BJ (cell line): ENCODE results near the gene NOG. TPM values are rescaled to one million over a fixed set of nuclear protein-coding genes. Genes with fewer than 3 reads are reported as not detected.
A peak's percentile ranks its signal among the peaks of the same experiment; 100 is the strongest.

Experiments used
- CTCF ChIA-PET: fragments of 350-600 bp; formaldehyde crosslinking; extraction: SDS; loops from one replicate; lab custom pipeline; 2021; ENCODE audit warnings: antibody characterized with exemption, inconsistent platforms; lab: Yijun Ruan, JAX
- POLR2A ChIA-PET: fragments of 300-600 bp; sonication (Branson Sonifier 250); formaldehyde crosslinking; extraction: SDS; loops from one replicate; lab custom pipeline; 2021; ENCODE audit warnings: antibody characterized with exemption; lab: Charles Lee
- DNase-seq: peaks from one replicate; pipeline ENCODE4 v3.0.0-alpha.2; 2011; ENCODE audit warnings: low read depth
- H3K27me3 ChIP-seq: 2 replicates; pipeline ENCODE4 v1.6.0; 2011; ENCODE audit warnings: low read length; ENCODE audit not compliant: control insufficient read depth, insufficient read depth
- H3K36me3 ChIP-seq: 2 replicates; pipeline ENCODE4 v1.5.1; 2011; ENCODE audit warnings: low read length; ENCODE audit not compliant: control insufficient read depth, insufficient read depth
- H3K4me3 ChIP-seq: 2 replicates; pipeline ENCODE4 v1.5.1; 2011; ENCODE audit warnings: low read depth, mild to moderate bottlenecking, control low read depth, low read length
- polyA plus RNA-seq: library from polyadenylated mRNA; depleted of rRNA; stranded (reverse); fragments of >200 nt; gene quantifications from 2 replicates; pipeline ENCODE4 v1.2.3, GENCODE V29; 2011
- TF ChIP-seq, protein P1 (sequence below): IDR thresholded peaks from 2 replicates; pipeline ENCODE4 v1.5.1; 2011; ENCODE audit warnings: low read depth, mild to moderate bottlenecking, control low read depth, inconsistent platforms, low read length, moderate library complexity; ENCODE audit not compliant: insufficient read depth

The NOG gene
- polyA plus RNA-seq, 1 experiment, result 0.49 TPM

DNA sequence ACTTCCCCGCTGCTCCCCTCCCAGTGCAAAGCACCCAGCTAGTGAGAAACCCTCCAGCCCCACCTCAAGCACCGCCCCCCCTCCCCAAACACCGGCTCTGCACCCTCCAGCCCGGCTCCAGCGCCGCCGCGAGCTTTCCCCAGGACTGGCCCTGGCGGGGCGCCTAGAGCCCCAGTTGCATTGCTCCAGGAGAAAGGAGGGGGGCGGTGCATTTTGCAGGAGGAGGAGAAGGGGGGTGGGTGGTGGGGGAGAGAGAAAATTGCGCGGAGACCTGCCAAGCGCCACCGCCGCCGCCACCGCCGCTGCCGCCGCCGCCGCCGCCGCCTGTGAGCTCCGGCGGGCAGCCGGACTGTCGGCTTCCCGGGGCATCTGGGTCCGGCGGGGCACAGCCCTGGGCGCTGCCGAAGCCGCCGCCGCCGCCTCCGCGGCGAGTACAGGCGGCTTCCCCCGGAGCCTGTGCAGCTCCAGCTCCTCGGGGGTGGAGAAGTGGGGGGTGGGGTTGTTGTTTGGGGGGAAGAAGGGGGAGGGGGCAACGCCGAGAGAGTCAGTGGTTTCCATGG lies 333 bp upstream of the NOG start:
- H3K36me3 ChIP-seq, result no peaks in the 10 kb centered on the region
- peak overlapping the region; percentile 49 for H3K4me3 ChIP-seq
- ChIA-PET POLR2A (no interaction called here), CTCF (interaction anchor here (0.5 to 12.8 kb wide), 19 partner anchors 10 to 822 kb away, joined by 3 to 274 read pairs (median 3); partner anchors contain the start of genes C17orf67 and DGKE)
- no peak for DNase-seq
- peaks cover 18% of the 10 kb centered on the region for H3K27me3 ChIP-seq
- TF ChIP-seq, protein P1, sequence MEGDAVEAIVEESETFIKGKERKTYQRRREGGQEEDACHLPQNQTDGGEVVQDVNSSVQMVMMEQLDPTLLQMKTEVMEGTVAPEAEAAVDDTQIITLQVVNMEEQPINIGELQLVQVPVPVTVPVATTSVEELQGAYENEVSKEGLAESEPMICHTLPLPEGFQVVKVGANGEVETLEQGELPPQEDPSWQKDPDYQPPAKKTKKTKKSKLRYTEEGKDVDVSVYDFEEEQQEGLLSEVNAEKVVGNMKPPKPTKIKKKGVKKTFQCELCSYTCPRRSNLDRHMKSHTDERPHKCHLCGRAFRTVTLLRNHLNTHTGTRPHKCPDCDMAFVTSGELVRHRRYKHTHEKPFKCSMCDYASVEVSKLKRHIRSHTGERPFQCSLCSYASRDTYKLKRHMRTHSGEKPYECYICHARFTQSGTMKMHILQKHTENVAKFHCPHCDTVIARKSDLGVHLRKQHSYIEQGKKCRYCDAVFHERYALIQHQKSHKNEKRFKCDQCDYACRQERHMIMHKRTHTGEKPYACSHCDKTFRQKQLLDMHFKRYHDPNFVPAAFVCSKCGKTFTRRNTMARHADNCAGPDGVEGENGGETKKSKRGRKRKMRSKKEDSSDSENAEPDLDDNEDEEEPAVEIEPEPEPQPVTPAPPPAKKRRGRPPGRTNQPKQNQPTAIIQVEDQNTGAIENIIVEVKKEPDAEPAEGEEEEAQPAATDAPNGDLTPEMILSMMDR, result no peak

- POLR2A ChIA-PET, result no interaction called here
- no peak for DNase-seq
- peak overlapping the region; percentile 49 for H3K4me3 ChIP-seq
- TF ChIP-seq, protein P1, result peak; percentile 14; the same call in 1 of the 2 replicates
- H3K36me3 ChIP-seq, result no peaks in the 10 kb centered on the region
- CTCF ChIA-PET, result interaction anchor here (1.6 to 12.8 kb wide), 4 partner anchors 11 to 240 kb away, joined by 3 to 274 read pairs (median 41); partner anchors contain the start of genes C17orf67 and DGKE
- peaks cover 11% of the 10 kb centered on the region for H3K27me3 ChIP-seq
These were observed 1.0 kb downstream of the NOG start for GRCh38 chr17:56594320-56595107.

DNA sequence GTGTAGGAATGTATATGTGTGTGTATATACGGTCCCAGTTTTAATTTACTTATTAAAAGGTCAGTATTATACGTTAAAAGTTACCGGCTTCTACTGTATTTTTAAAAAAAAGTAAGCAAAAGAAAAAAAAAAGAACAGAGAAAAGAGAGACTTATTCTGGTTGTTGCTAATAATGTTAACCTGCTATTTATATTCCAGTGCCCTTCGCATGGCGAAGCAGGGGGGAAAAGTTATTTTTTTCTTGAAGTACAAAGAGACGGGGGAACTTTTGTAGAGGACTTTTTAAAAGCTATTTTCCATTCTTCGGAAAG lies 1.6 kb downstream of the NOG start:
- no peak for DNase-seq
- ChIA-PET POLR2A (no interaction called here), CTCF (interaction anchor here (1.4 to 12.8 kb wide), 3 partner anchors 119 to 186 kb away, joined by 3 to 274 read pairs (median 63); no protein-coding TSS in a partner anchor)
- no peaks in the 10 kb centered on the region for H3K36me3 ChIP-seq
- TF ChIP-seq, protein P1, result no peak
- peak overlapping the region; percentile 49; the same call in 1 of the 2 replicates for H3K4me3 ChIP-seq
- peaks cover 7% of the 10 kb centered on the region for H3K27me3 ChIP-seq

DNA sequence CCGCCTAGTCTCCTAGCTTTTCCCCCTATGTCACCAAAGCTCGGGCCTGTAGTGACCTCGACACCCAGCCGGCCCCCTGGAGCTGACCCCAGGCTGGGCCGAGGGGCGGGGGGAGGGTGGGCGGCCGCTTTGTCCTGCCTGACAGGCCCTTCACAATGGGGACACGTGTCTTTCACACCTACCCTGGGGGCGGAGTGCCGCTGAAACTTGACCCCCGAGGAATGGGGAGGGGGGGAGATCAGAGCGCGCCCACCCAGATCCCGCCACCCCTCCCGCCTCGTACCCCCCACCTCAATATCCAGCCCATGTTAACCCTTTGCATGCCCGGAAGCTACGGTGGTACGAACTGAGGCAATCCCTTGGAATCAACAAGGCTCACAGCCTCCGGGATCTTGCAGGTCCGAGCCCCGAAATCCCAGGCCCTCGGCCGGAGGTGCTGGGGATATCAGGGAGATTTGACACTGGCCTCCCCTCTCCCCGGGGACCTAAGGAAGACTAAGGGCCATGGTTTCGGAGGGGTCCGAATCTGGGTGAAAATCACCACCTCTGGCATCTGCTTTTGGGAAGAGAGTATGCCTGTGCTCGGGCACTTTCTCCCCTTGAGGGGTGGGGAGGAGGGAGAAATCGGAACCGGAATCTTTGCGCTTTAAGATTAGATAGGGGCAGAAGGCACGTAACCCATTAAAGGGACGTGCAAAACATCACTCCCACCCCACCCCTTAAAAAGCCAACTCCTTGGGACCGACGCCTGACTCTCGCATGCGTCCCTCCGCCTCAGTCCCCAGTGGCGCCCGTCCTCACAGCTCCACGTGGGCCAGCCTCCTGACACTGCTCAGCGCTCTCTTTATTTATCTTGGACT lies 2.6 kb downstream of the NOG start:
- CTCF ChIA-PET, result interaction anchor here (0.6 to 12.8 kb wide), 4 partner anchors 72 to 981 kb away, joined by 3 to 274 read pairs (median 4); no protein-coding TSS in a partner anchor
- H3K27me3 ChIP-seq, result peaks cover 3% of the 10 kb centered on the region; the same call in 1 of the 2 replicates
- H3K4me3 ChIP-seq, result peak overlapping the region; percentile 16
- TF ChIP-seq, protein P1, result no peak
- DNase-seq, result no peak
- POLR2A ChIA-PET, result no interaction called here
- no peaks in the 10 kb centered on the region for H3K36me3 ChIP-seq
